HL-60/S4 treated with phorbol 12-myristate 13-acetate at 8.2 ng/mL for 4 days and 3 days (cell line): ENCODE results near the gene LRRC23.

ENCODE experiments used
- in situ Hi-C: fragments of 300-500 bp; cut with MboI; formaldehyde crosslinking; loops from 2 replicates; pipeline ENCODE4 v1.15.0; 2022; ENCODE audit warnings: low sequenced_read_pairs

Gene LRRC23

GRCh38 chr12:6942331-6942665 is 37.7 kb downstream of the LRRC23 start:
- in situ Hi-C loops, result no loop called here

GRCh38 chr12:6943389-6943721 is 38.7 kb downstream of the LRRC23 start:
- in situ Hi-C loops, result no loop called here

- in situ Hi-C loops, result no loop called here
Measured at GRCh38 chr12:6943722-6944380, 39.2 kb downstream of the LRRC23 start, which contains the start of the genes C12orf57 and RNU7-1. Gene C12orf57, plus strand, starts transcription at chr12:6944022. Its CDS starts 100 bp downstream, at chr12:6944122. Gene RNU7-1, plus strand, starts transcription at chr12:6943816.

- in situ Hi-C loops, result no loop called here
Measured at GRCh38 chr12:6944381-6945186, 40.0 kb downstream of the LRRC23 start.

- in situ Hi-C loops, result no loop called here
Measured at GRCh38 chr12:6945613-6946012, 41.0 kb downstream of the LRRC23 start.

- in situ Hi-C loops, result no loop called here
Measured at GRCh38 chr12:6946033-6946919, 41.7 kb downstream of the LRRC23 start.

- in situ Hi-C loops, result no loop called here
Measured at GRCh38 chr12:6946920-6947374, 42.3 kb downstream of the LRRC23 start.

GRCh38 chr12:6947615-6948014 is 43.0 kb downstream of the LRRC23 start:
- in situ Hi-C loops, result no loop called here

- in situ Hi-C loops, result no loop called here
Measured at GRCh38 chr12:6948873-6949594, 44.4 kb downstream of the LRRC23 start.

GRCh38 chr12:6950401-6950801 is 45.8 kb downstream of the LRRC23 start:
- in situ Hi-C loops, result no loop called here

- in situ Hi-C loops, result no loop called here
Measured at GRCh38 chr12:6950811-6951540, 46.4 kb downstream of the LRRC23 start, which contains the start of gene PTPN6. Gene PTPN6, plus strand, starts transcription at chr12:6951356. Its CDS starts 157 bp downstream, at chr12:6951513.

GRCh38 chr12:6951551-6952120 is 47.0 kb downstream of the LRRC23 start:
- in situ Hi-C loops, result no loop called here

- in situ Hi-C loops, result no loop called here
Measured at GRCh38 chr12:6952121-6952862, 47.7 kb downstream of the LRRC23 start.

GRCh38 chr12:6952863-6953441 is 48.3 kb downstream of the LRRC23 start:
- in situ Hi-C loops, result no loop called here

- in situ Hi-C loops, result no loop called here
Measured at GRCh38 chr12:6953442-6954315, 49.1 kb downstream of the LRRC23 start.

GRCh38 chr12:6954316-6955107 is 49.9 kb downstream of the LRRC23 start:
- in situ Hi-C loops, result no loop called here
